Breast epithelium (tissue), 4 donors: ENCODE results near the gene NFASC. TPM values are rescaled to one million over a fixed set of nuclear protein-coding genes. Genes with fewer than 3 reads are reported as not detected.

Experiments used
- DNase-seq, 2 donors: peaks; one replicate each; pipeline ENCODE4 v3.0.0-alpha.2; 2019; ENCODE audit warnings: low spot score in 2 of 2
- H3K27ac ChIP-seq, 2 donors: fragments of 200-600 bp; sonication (generic) in 1 of 2; one replicate each; pipeline ENCODE4 v1.5.1; 2016 to 2019; ENCODE audit warnings: mild to moderate bottlenecking in 1 of 2
- H3K27me3 ChIP-seq, 2 donors: fragments of 200-600 bp; sonication (generic) in 1 of 2; one replicate each; pipeline versions ENCODE4 v1.5.1 to v1.6.0; 2017 to 2019; ENCODE audit warnings: control low read depth in 1 of 2, mild to moderate bottlenecking in 1 of 2
- H3K36me3 ChIP-seq: fragments of 200-600 bp; one replicate; pipeline ENCODE4 v1.5.1; 2019
- H3K4me1 ChIP-seq, 2 donors: fragments of 200-600 bp; sonication (generic); one replicate each; pipeline ENCODE4 v1.5.1; 2016 to 2019; ENCODE audit warnings: control low read depth in 1 of 2
- H3K4me3 ChIP-seq, 3 donors: fragments of 200-600 bp; sonication (generic); 1 replicate in 2 of 3; 2 replicates in 1 of 3; pipeline ENCODE4 v1.5.1; 2016 to 2019; ENCODE audit warnings: mild to moderate bottlenecking in 3 of 3, moderate library complexity in 2 of 3
- H3K9me3 ChIP-seq, 2 donors: fragments of 200-600 bp; sonication (generic) in 1 of 2; one replicate each; pipeline ENCODE4 v1.5.1; 2016 to 2019; ENCODE audit warnings: control low read depth in 1 of 2
- POLR2A ChIP-seq: fragments of 450-650 bp; IDR thresholded peaks from one replicate; pipeline ENCODE4 v1.6.1; 2016; ENCODE audit warnings: antibody characterized with exemption, mild to moderate bottlenecking, moderate library complexity
- POLR2AphosphoS5 ChIP-seq, 3 donors: sonication (generic); formaldehyde crosslinking; IDR thresholded peaks; one replicate each; pipeline ENCODE4 v1.6.1; 2017; ENCODE audit warnings: antibody characterized with exemption in 3 of 3
- intact Hi-C: fragments of 100-400 bp; cut with DNase I; formaldehyde crosslinking; loops from one replicate; pipeline ENCODE4 v1.15.1; 2023; ENCODE audit warnings: low total_unique reads
- total RNA-seq, 3 donors: library from RNA; depleted of rRNA; stranded (reverse); fragments of >200 nt; gene quantifications; one replicate each; pipeline ENCODE4 v1.1.0, GENCODE V29; 2016
- TF ChIP-seq, protein P1 (sequence below), 3 donors: fragments of 450-650 bp; IDR thresholded peaks; one replicate each; pipeline ENCODE4 v1.5.1; 2016 to 2017; ENCODE audit warnings: antibody characterized with exemption in 3 of 3, mild to moderate bottlenecking in 3 of 3, moderate library complexity in 3 of 3

The NFASC gene
- total RNA-seq, 3 donors from 2014 or later, result 1.6 to 19.5 (median 14.1) TPM

- no peak overlapping the region for H3K4me3 ChIP-seq
- no peaks in the 10 kb centered on the region for H3K36me3 ChIP-seq
- DNase-seq, result no peak
- no peak overlapping the region for H3K27ac ChIP-seq
- intact Hi-C loops, result loop anchor here (5.0 kb wide), 1 partner anchor 74 kb away; no protein-coding TSS in a partner anchor
- no peak for TF ChIP-seq POLR2A
- TF ChIP-seq, protein P1, sequence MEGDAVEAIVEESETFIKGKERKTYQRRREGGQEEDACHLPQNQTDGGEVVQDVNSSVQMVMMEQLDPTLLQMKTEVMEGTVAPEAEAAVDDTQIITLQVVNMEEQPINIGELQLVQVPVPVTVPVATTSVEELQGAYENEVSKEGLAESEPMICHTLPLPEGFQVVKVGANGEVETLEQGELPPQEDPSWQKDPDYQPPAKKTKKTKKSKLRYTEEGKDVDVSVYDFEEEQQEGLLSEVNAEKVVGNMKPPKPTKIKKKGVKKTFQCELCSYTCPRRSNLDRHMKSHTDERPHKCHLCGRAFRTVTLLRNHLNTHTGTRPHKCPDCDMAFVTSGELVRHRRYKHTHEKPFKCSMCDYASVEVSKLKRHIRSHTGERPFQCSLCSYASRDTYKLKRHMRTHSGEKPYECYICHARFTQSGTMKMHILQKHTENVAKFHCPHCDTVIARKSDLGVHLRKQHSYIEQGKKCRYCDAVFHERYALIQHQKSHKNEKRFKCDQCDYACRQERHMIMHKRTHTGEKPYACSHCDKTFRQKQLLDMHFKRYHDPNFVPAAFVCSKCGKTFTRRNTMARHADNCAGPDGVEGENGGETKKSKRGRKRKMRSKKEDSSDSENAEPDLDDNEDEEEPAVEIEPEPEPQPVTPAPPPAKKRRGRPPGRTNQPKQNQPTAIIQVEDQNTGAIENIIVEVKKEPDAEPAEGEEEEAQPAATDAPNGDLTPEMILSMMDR (IDR thresholded peaks at IDR 0.05), result no peak
- no peaks in the 10 kb centered on the region for H3K4me1 ChIP-seq
- H3K27me3 ChIP-seq, result no peaks in the 10 kb centered on the region
- H3K9me3 ChIP-seq, result no peaks in the 10 kb centered on the region
Measured at GRCh38 chr1:204988196-204988595, 117.5 kb downstream of the NFASC start.

- Histone ChIP-seq H3K36me3 (no peaks in the 10 kb centered on the region), H3K27me3 (no peaks in the 10 kb centered on the region), H3K27ac (peak overlapping the region in 1 of 2 donors; percentile 3), H3K4me3 (no peak overlapping the region), H3K4me1 (no peaks in the 10 kb centered on the region), H3K9me3 (no peaks in the 10 kb centered on the region)
- DNase-seq, result peak; percentile 70 to 74
- TF ChIP-seq, protein P1 (IDR thresholded peaks at IDR 0.05), result peak; percentile 41 to 95 (median 92)
- TF ChIP-seq POLR2A, result no peak
- no peak for TF ChIP-seq POLR2AphosphoS5 (IDR thresholded peaks at IDR 0.05)
- intact Hi-C loops, result loop anchor here (5.0 kb wide), 1 partner anchor 73 kb away; no protein-coding TSS in a partner anchor
Measured at GRCh38 chr1:204989266-204990058, 118.8 kb downstream of the NFASC start.

DNA sequence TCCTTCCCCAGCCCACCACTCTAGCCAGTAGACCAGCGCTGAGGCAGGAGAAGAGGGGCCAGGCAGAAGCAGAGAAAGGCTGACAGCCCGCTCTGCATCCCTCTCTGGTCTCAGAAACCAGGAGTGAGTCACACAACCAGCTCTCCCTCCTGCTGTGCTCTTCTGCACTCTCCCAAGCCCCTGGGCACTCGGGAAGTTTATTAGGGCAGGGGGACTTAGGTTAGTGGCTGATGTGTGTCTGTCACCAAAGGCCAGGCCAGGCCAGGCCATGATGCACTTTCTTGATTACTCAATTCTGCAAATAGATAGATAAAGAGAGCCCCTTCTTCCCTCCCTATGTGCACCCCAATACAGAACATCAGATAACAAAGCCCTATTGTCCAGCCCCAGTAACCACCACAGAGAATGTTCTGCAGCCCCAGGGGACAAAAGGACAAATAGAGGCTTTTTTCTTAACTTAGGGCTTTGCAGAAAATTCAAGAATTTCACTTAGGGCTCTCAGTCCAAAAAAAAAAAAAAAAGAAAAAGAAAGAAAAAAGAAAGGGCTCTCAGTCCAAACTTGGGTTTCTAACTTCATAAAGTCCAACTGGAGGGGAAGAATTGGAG lies 119.5 kb downstream of the NFASC start:
- Histone ChIP-seq H3K27me3 (no peaks in the 10 kb centered on the region), H3K4me1 (no peaks in the 10 kb centered on the region), H3K36me3 (no peaks in the 10 kb centered on the region), H3K9me3 (no peaks in the 10 kb centered on the region), H3K4me3 (no peak overlapping the region), H3K27ac (peak overlapping the region in 1 of 2 donors; percentile 3)
- DNase-seq, result no peak
- TF ChIP-seq, protein P1 (IDR thresholded peaks at IDR 0.05), result no peak
- no peak for TF ChIP-seq POLR2A
- TF ChIP-seq POLR2AphosphoS5 (IDR thresholded peaks at IDR 0.05), result no peak
- intact Hi-C loops, result no loop called here

DNA sequence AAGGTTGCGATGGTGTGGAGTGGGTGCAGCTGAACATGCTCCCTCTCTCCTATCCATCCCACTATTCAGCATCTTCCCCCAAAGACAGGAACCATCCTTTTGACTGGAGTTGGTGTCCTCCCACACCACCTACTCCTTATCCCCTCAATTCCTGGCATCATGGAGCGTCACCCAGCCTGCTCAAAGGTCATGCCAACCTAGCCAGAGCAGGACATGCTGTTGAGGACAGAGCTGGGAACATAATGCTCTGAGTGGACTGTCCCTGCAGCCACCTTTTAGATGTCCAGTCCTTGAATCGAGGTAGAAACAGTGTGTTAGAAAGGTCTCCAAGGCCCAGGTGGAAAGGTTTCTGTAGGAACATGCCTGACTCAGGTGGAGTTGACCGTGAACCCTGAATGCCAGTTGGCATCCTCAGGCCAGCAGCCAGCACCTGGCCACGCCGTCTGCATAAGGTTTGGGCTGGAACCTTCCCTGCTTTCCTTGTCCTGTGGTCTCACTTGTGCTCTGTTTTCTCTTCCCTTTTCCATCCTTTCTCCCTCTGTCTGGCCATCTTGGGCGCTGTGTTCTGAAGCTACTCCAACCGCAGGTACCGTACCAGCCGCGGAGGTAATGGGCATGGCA lies 120.2 kb downstream of the NFASC start:
- no peaks in the 10 kb centered on the region for H3K9me3 ChIP-seq
- intact Hi-C loops, result no loop called here
- TF ChIP-seq, protein P1 (IDR thresholded peaks at IDR 0.05), result no peak
- TF ChIP-seq POLR2A (no peak), POLR2AphosphoS5 (IDR thresholded peaks at IDR 0.05) (no peak)
- H3K27ac ChIP-seq, result no peak overlapping the region
- H3K4me3 ChIP-seq, result no peak overlapping the region
- no peaks in the 10 kb centered on the region for H3K27me3 ChIP-seq
- no peaks in the 10 kb centered on the region for H3K4me1 ChIP-seq
- no peak for DNase-seq
- no peaks in the 10 kb centered on the region for H3K36me3 ChIP-seq
